Activated CD4-positive, CD25-positive, alpha-beta regulatory T cell treated with anti-CD3 and anti-CD28 coated beads, Interleukin-2, amount 50 U/mL, for 16 hours (primary cell): ENCODE measurements around the gene GSN.

Experiments used
- DNase-seq: peaks from one replicate; pipeline ENCODE4 v3.0.0-alpha.2; 2020; ENCODE audit warnings: low read depth, low spot score

The GSN gene

GRCh38 chr9:121372239-121373010 is 104.5 kb downstream of the GSN start:
- DNase-seq: no peak

GRCh38 chr9:121373011-121373729 is 105.2 kb downstream of the GSN start:
- DNase-seq: no peak

- DNase-seq: no peak
Measured at GRCh38 chr9:121376214-121376830, 108.4 kb downstream of the GSN start.

- no peak for DNase-seq
Measured at GRCh38 chr9:121380846-121381245, 112.9 kb downstream of the GSN start.
